Chondrocyte (in vitro differentiated cells): ENCODE results near the gene DEPDC4. TPM values are rescaled to one million over a fixed set of nuclear protein-coding genes. Genes with fewer than 3 reads are reported as not detected.

Experiments used
- DNase-seq: peaks from one replicate; pipeline ENCODE4 v3.0.0; 2021; ENCODE audit warnings: mixed read lengths, low spot score
- H3K27ac Mint-ChIP-seq: one replicate; pipeline ENCODE4 v1.8.0; 2021; ENCODE audit warnings: mild to moderate bottlenecking, moderate library complexity, mixed read lengths; ENCODE audit not compliant: unreplicated experiment
- H3K27me3 Mint-ChIP-seq: 2 replicates; pipeline ENCODE4 v1.8.0; 2021; ENCODE audit warnings: low read depth, mixed read lengths
- H3K36me3 Mint-ChIP-seq: 2 replicates; pipeline ENCODE4 v1.8.0; 2021; ENCODE audit warnings: low read depth, mixed read lengths
- H3K4me1 Mint-ChIP-seq: 2 replicates; pipeline ENCODE4 v1.8.0; 2021; ENCODE audit warnings: low read depth, mild to moderate bottlenecking, mixed read lengths
- H3K4me3 Mint-ChIP-seq: one replicate; pipeline ENCODE4 v1.8.0; 2021; ENCODE audit warnings: mild to moderate bottlenecking, moderate library complexity, mixed read lengths; ENCODE audit not compliant: unreplicated experiment
- H3K9me3 Mint-ChIP-seq: 2 replicates; pipeline ENCODE4 v1.8.0; 2021; ENCODE audit warnings: low read depth, mixed read lengths
- CTCF ChIP-seq: fragments of 200-600 bp; sonication (generic); IDR thresholded peaks from 2 replicates; pipeline ENCODE4 v1.5.0; 2021; ENCODE audit warnings: antibody characterized with exemption, mild to moderate bottlenecking, moderate library complexity
- total RNA-seq: library from RNA; stranded (reverse); gene quantifications from 3 replicates; pipeline ENCODE4 v1.2.1, GENCODE V29; 2021

Gene DEPDC4
- total RNA-seq, 1 donor from 2014 or later: 0.57 TPM

- H3K36me3 Mint-ChIP-seq: no peaks in the 10 kb centered on the region
- no peaks in the 10 kb centered on the region for H3K9me3 Mint-ChIP-seq
- no peaks in the 10 kb centered on the region for H3K27me3 Mint-ChIP-seq
- peak; percentile 33 for TF ChIP-seq CTCF
- H3K27ac Mint-ChIP-seq: peak within 1 kb of the TSS; percentile 90
- H3K4me1 Mint-ChIP-seq: peaks cover 18% of the 10 kb centered on the region
- peak within 1 kb of the TSS; percentile 94 for H3K4me3 Mint-ChIP-seq
- no peak for DNase-seq
These were observed 66.3 kb downstream of the DEPDC4 start, which contains the start of gene ACTR6 for GRCh38 chr12:100200463-100201181. TSS of gene ACTR6 (plus strand) at chr12:100200815. CDS start at chr12:100200852, 37 bp downstream.

DNA sequence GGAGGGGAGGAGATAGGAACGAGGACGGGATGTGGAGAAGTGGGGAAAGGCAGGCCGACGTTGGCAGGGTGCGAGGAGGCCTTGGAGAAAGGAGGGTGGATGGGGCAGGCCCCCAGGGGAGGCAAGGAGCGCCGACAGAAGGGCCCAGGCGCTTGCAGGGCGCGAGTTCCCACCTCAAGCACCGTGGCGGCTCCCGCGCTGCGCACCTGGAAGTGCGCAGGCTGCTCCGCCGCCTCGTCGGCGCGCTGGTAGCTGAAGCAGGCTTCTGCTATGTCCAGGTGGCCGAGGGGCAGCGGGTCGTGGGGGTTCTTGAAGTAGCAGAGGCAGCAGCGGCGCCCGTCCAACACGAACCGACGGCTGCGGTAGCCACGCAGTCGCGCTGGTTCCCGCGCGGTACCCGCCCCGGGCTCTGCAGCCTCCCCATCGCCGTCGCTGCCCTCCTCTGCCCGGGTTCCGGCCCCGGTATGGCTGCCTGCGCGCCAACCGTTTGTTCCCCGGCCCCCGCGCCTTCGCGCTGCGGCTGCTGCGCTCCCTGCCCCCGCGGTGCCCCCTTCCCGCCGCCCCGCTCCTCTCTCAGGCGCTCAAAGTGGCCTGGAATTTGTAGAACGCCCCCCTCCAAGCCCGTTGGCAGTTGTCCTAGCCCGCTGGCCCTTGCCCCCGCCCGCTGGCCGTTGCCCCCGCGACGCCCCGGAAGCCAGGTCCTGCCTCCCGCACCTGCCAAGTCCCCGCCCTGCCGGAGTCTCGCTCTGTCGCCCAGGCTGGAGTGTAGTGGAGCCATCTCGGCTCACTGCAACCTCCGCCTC lies 67.3 kb downstream of the DEPDC4 start:
- Mint-ChIP-seq H3K36me3 (no peaks in the 10 kb centered on the region), H3K9me3 (no peaks in the 10 kb centered on the region), H3K27ac (peak overlapping the region; percentile 90), H3K4me1 (peaks cover 18% of the 10 kb centered on the region), H3K4me3 (peak overlapping the region; percentile 94), H3K27me3 (no peaks in the 10 kb centered on the region)
- TF ChIP-seq CTCF: no peak
- DNase-seq: no peak

GRCh38 chr12:100199023-100199346 lies 67.9 kb downstream of the DEPDC4 start:
- Mint-ChIP-seq H3K36me3 (no peaks in the 10 kb centered on the region), H3K27ac (no peak overlapping the region), H3K4me1 (peaks cover 18% of the 10 kb centered on the region), H3K9me3 (no peaks in the 10 kb centered on the region), H3K27me3 (no peaks in the 10 kb centered on the region), H3K4me3 (peak overlapping the region; percentile 94)
- TF ChIP-seq CTCF: no peak
- DNase-seq: no peak

DNA sequence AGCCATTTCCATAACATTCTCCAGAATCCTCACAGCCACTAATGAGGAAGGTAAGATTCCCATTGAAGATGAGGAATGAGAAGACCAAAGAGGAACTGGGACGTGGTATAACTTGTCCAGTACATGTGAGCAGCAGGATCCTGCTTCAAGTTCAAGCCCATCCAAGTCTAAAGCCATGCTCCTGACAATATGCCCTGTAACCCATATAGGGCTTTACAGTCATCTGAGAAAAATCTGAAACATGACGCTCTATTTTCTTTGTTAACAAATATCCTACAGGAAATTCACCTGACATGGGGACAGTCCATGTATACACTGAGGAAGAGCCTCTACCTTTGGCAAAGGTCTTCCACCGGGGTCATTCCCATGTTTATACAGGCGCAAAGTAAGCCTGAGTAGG lies 69.4 kb downstream of the DEPDC4 start:
- Mint-ChIP-seq H3K36me3 (no peaks in the 10 kb centered on the region), H3K4me1 (peaks cover 18% of the 10 kb centered on the region), H3K27me3 (no peaks in the 10 kb centered on the region), H3K9me3 (no peaks in the 10 kb centered on the region), H3K4me3 (no peak overlapping the region), H3K27ac (no peak overlapping the region)
- no peak for DNase-seq
- no peak for TF ChIP-seq CTCF

GRCh38 chr12:100193085-100193484 lies 73.8 kb downstream of the DEPDC4 start:
- TF ChIP-seq CTCF: no peak
- Mint-ChIP-seq H3K4me1 (no peaks in the 10 kb centered on the region), H3K27me3 (no peaks in the 10 kb centered on the region), H3K4me3 (no peak overlapping the region), H3K9me3 (no peaks in the 10 kb centered on the region), H3K27ac (no peak overlapping the region), H3K36me3 (no peaks in the 10 kb centered on the region)
- DNase-seq: no peak

Other genes starting within 250 kb of the DEPDC4 start
- gene BLTP3B, start 124.2 kb downstream of the DEPDC4 start, total RNA-seq: 13.7 to 18.7 TPM (median 13.9 TPM) in 3 replicates
- 17.4 to 20.7 TPM (median 20.6 TPM) in 3 replicates for gene ACTR6, start 66.3 kb downstream of the DEPDC4 start, total RNA-seq
- gene SCYL2, start 98 bp upstream of the DEPDC4 start, total RNA-seq: 48.4 to 53.9 TPM (median 48.6 TPM) in 3 replicates
- not detected in 3 replicates for gene SLC17A8, start 90.0 kb upstream of the DEPDC4 start, total RNA-seq
- not detected in 3 replicates for gene NR1H4, start 206.8 kb upstream of the DEPDC4 start, total RNA-seq